ENCODE results near the gene RTP3. TPM values are rescaled to one million over a fixed set of nuclear protein-coding genes. Genes with fewer than 3 reads are reported as not detected.

RTP3 gene
- total and polyA plus RNA-seq, 2 donors (not counting 1 experiment from before 2014, with no cell fraction given) = not detected

- Histone ChIP-seq H3K4me2 (replicated peaks; ENCODE audit: low read depth, low read length, poor library complexity, severe bottlenecking) (no peak overlapping the region), H3K27me3 (replicated peaks in 1 of 4; ENCODE audit: control extremely low read depth in 1 of 4, control insufficient read depth in 3 of 4, insufficient read depth in 4 of 4, low read length in 3 of 4) (peaks cover 0 to 38% (median 9%) of the 10 kb centered on the region in 4 experiments), H3K79me2 (ENCODE audit: control insufficient read depth, insufficient read depth, low read length) (no peaks in the 10 kb centered on the region), H3K9me3 (ENCODE audit: control extremely low read depth in 1 of 3, control insufficient read depth in 2 of 3, insufficient read depth in 1 of 3, low read length in 2 of 3) (peaks cover 0 to 4% (median 3%) of the 10 kb centered on the region in 3 donors), H3K9ac (ENCODE audit: low read length) (no peak overlapping the region), H2AFZ (ENCODE audit: insufficient read depth, low read depth, low read length, poor library complexity, severe bottlenecking) (no peak overlapping the region), H3K27ac (ENCODE audit: low read length in 2 of 2) (no peak overlapping the region), H3K36me3 (replicated peaks in 1 of 2; ENCODE audit: control extremely low read depth in 1 of 2, control insufficient read depth in 1 of 2, extremely low read depth in 1 of 2, insufficient read depth in 2 of 2, low read length in 1 of 2) (no peaks in the 10 kb centered on the region), H3K4me3 (ENCODE audit: control extremely low read depth in 1 of 5, extremely low read depth in 1 of 5, insufficient read depth in 1 of 5, low read depth in 2 of 5, low read length in 4 of 5) (no peak overlapping the region), H3K4me1 (ENCODE audit: control insufficient read depth in 2 of 2, insufficient read depth in 2 of 2, low read length in 2 of 2) (no peaks in the 10 kb centered on the region), H4K20me1 (ENCODE audit: control insufficient read depth, insufficient read depth, low read length, poor library complexity, severe bottlenecking) (no peaks in the 10 kb centered on the region)
- DNase-seq (no peak), ATAC-seq (ENCODE audit: low read depth) (no peak)
- no peak overlapping the region for H3K4me3 Mint-ChIP-seq
- intact Hi-C loops (cut with micrococcal nuclease) = no loop called here
- TF ChIP-seq EZH2 (IDR thresholded peaks at IDR 0.05; ENCODE audit: borderline replicate concordance, insufficient read depth, low read depth, low read length, poor library complexity, severe bottlenecking) (no peak), CTCF (IDR thresholded peaks at IDR 0.05) (no peak)
- no peaks in the 10 kb centered on the region for H3K4me1 Mint-ChIP-seq
- 84% methylated on average over 3 of the region's 3 CpGs for WGBS (ENCODE audit: insufficient coverage)
- no peaks in the 10 kb centered on the region for H3K9me3 Mint-ChIP-seq (ENCODE audit: insufficient read depth)
- ChIA-PET CTCF (interaction anchor here (1.7 to 2.3 kb wide), 2 partner anchors 20 to 26 kb away, joined by 5 to 7 read pairs; no protein-coding TSS in a partner anchor), POLR2A (no interaction called here)
- H3K27me3 Mint-ChIP-seq = peaks cover 61% of the 10 kb centered on the region
- no peak overlapping the region for H3K27ac Mint-ChIP-seq
These were observed 35.3 kb upstream of the RTP3 start for GRCh38 chr3:46462511-46462910.

- H3K9me3 Mint-ChIP-seq (ENCODE audit: insufficient read depth) = no peaks in the 10 kb centered on the region
- H3K27me3 Mint-ChIP-seq = peaks cover 61% of the 10 kb centered on the region
- Histone ChIP-seq H3K79me2 (ENCODE audit: control insufficient read depth, insufficient read depth, low read length) (no peaks in the 10 kb centered on the region), H3K9me3 (ENCODE audit: control extremely low read depth in 1 of 3, control insufficient read depth in 2 of 3, insufficient read depth in 1 of 3, low read length in 2 of 3) (peaks cover 0 to 4% (median 3%) of the 10 kb centered on the region in 3 donors), H3K36me3 (replicated peaks in 1 of 2; ENCODE audit: control extremely low read depth in 1 of 2, control insufficient read depth in 1 of 2, extremely low read depth in 1 of 2, insufficient read depth in 2 of 2, low read length in 1 of 2) (no peaks in the 10 kb centered on the region), H4K20me1 (ENCODE audit: control insufficient read depth, insufficient read depth, low read length, poor library complexity, severe bottlenecking) (no peaks in the 10 kb centered on the region), H3K4me1 (ENCODE audit: control insufficient read depth in 2 of 2, insufficient read depth in 2 of 2, low read length in 2 of 2) (no peaks in the 10 kb centered on the region), H3K4me3 (ENCODE audit: control extremely low read depth in 1 of 5, extremely low read depth in 1 of 5, insufficient read depth in 1 of 5, low read depth in 2 of 5, low read length in 4 of 5) (no peak overlapping the region), H3K4me2 (replicated peaks; ENCODE audit: low read depth, low read length, poor library complexity, severe bottlenecking) (no peak overlapping the region), H3K27ac (ENCODE audit: low read length in 2 of 2) (no peak overlapping the region), H2AFZ (ENCODE audit: insufficient read depth, low read depth, low read length, poor library complexity, severe bottlenecking) (no peak overlapping the region), H3K9ac (ENCODE audit: low read length) (no peak overlapping the region), H3K27me3 (replicated peaks in 1 of 4; ENCODE audit: control extremely low read depth in 1 of 4, control insufficient read depth in 3 of 4, insufficient read depth in 4 of 4, low read length in 3 of 4) (peaks cover 0 to 38% (median 9%) of the 10 kb centered on the region in 4 experiments)
- H3K4me3 Mint-ChIP-seq = no peak overlapping the region
- H3K4me1 Mint-ChIP-seq = no peaks in the 10 kb centered on the region
- 87% methylated on average over 5 of the region's 6 CpGs for WGBS (ENCODE audit: insufficient coverage)
- DNase-seq (no peak), ATAC-seq (ENCODE audit: low read depth) (no peak)
- no peak overlapping the region for H3K27ac Mint-ChIP-seq
- intact Hi-C loops (cut with micrococcal nuclease) = no loop called here
- ChIA-PET POLR2A (no interaction called here), CTCF (interaction anchor here (1.7 to 2.3 kb wide), 2 partner anchors 20 to 25 kb away, joined by 5 to 7 read pairs; no protein-coding TSS in a partner anchor)
- no peak for TF ChIP-seq CTCF (IDR thresholded peaks at IDR 0.05)
These were observed 34.5 kb upstream of the RTP3 start for GRCh38 chr3:46463120-46463867.

Measured in B cell (primary cell).